ENCODE data around the gene SLBP.
"Not testable (repeated sequence)": the region's sequence is repeated elsewhere in the genome, so short reads cannot be mapped to it uniquely, and the experiment has no call there.

The SLBP gene

GRCh38 chr4:1678244-1678643 is 33.9 kb downstream of the SLBP start:
- no peak for DNase-seq (ENCODE audit: low read depth in 1 of 2, low spot score in 1 of 2)

GRCh38 chr4:1676605-1677525 is 35.3 kb downstream of the SLBP start:
- no peak for DNase-seq (ENCODE audit: low read depth in 1 of 2, low spot score in 1 of 2)

GRCh38 chr4:1675802-1676137 is 36.3 kb downstream of the SLBP start:
- DNase-seq (ENCODE audit: low read depth in 1 of 2, low spot score in 1 of 2) = no peak

- DNase-seq (ENCODE audit: low read depth in 1 of 2, low spot score in 1 of 2) = no peak
Observed at GRCh38 chr4:1675136-1675801, 36.9 kb downstream of the SLBP start.

GRCh38 chr4:1674682-1675081 is 37.4 kb downstream of the SLBP start:
- no peak for DNase-seq (ENCODE audit: low read depth in 1 of 2, low spot score in 1 of 2)

DNA sequence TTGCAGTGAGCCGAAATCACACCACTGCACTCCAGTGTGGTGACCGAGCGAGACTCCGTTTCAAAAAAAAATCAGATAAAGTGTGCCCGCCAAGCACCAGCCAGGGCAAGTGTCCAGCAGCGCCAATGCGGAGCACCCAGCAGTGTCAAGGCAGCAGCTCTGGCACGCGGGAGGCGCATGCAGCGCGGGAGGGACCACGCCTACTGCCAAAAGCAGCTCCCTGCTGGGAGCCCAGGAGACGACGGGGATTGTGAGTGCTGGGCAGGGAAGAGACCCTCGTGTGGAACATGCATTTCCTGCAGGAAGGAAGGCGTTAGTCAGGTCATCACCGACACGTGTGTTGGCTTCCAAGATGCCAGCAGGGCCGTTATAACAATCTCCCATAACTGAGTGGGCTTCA is 38.4 kb downstream of the SLBP start:
- DNase-seq (ENCODE audit: low read depth in 1 of 2, low spot score in 1 of 2) = no peak

DNA sequence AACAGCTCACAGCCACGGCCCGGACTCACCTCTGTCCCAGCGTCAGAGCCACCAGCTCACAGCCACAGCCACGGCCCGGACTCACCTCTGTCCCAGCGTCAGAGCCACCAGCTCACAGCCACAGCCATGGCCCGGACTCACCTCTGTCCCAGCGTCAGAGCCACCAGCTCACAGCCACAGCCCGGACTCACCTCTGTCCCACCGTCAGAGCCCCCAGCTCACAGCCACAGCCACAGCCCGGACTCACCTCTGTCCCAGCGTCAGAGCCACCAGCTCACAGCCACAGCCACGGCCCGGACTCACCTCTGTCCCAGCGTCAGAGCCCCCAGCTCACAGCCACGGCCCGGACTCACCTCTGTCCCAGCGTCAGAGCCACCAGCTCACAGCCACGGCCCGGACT is 41.1 kb downstream of the SLBP start:
- DNase-seq (ENCODE audit: low read depth in 1 of 2, low spot score in 1 of 2) = not testable (repeated sequence)

GRCh38 chr4:1670279-1670678 is 41.8 kb downstream of the SLBP start:
- no peak for DNase-seq (ENCODE audit: low read depth in 1 of 2, low spot score in 1 of 2)

GRCh38 chr4:1669850-1670249 is 42.3 kb downstream of the SLBP start:
- DNase-seq (ENCODE audit: low read depth in 1 of 2, low spot score in 1 of 2) = no peak

- DNase-seq (ENCODE audit: low read depth in 1 of 2, low spot score in 1 of 2) = no peak
Observed at GRCh38 chr4:1669270-1669669, 42.8 kb downstream of the SLBP start.

DNA sequence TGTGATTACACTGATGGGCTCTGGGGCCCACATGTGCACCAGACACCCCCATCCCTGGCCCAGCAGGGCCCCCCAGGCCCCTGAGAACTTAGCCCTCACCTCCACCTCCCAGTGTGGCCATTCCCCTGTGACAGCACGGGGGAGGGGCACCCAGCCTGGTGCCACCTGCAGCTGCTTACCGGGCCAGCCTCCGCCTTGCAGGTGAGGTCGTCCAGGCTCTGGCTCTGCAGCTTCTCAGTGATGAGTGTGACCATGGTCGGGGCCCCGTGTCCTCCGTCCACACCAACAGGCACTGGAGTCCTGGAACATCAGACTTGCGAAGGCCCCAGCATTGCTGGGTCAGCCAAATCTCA is 43.7 kb downstream of the SLBP start:
- DNase-seq (ENCODE audit: low read depth in 1 of 2, low spot score in 1 of 2) = no peak

DNA sequence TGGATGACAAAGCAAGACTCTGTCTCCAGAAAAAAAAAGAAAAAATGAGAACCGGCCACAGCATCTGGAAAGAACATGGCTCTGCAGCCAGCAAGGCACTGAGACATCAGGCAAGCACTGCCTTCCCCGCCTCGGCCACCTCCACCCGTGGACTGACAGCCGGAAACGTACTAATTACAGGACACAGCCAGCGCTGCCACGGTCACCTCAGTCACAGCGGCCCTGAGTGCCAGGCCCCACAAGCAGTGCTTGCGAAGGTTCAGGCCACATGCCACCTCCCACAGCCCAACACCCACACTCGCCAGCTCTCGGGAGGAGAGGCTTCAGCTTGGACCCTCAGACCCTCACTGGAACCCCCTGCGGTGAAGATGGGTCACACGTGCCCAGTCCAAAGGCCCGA is 44.8 kb downstream of the SLBP start:
- DNase-seq (ENCODE audit: low read depth in 1 of 2, low spot score in 1 of 2) = no peak

GRCh38 chr4:1666391-1666790 is 45.7 kb downstream of the SLBP start:
- DNase-seq (ENCODE audit: low read depth in 1 of 2, low spot score in 1 of 2) = no peak

DNA sequence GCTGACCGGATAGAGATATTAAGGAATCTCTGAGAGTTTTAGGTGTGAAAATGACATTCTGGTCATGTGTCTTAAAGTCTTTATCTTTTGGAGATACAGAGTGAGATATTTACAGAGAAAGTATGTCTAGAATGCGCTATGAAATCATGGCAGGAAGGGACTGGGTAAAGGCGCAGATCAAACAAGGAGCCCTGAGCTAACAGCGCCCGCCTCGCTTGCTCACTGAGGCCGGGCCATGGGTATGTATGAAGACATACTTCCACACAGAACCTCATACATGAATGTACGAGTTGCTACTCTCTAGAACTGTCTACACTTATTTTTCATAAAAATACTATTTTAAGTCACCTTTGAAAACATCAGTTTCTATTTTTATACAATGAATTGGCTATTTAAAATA is 48.0 kb downstream of the SLBP start:
- no peak for DNase-seq (ENCODE audit: low read depth in 1 of 2, low spot score in 1 of 2)

GRCh38 chr4:1663549-1663948 is 48.6 kb downstream of the SLBP start:
- no peak for DNase-seq (ENCODE audit: low read depth in 1 of 2, low spot score in 1 of 2)

GRCh38 chr4:1661695-1662094 is 50.4 kb downstream of the SLBP start:
- no peak for DNase-seq (ENCODE audit: low read depth in 1 of 2, low spot score in 1 of 2)

DNA sequence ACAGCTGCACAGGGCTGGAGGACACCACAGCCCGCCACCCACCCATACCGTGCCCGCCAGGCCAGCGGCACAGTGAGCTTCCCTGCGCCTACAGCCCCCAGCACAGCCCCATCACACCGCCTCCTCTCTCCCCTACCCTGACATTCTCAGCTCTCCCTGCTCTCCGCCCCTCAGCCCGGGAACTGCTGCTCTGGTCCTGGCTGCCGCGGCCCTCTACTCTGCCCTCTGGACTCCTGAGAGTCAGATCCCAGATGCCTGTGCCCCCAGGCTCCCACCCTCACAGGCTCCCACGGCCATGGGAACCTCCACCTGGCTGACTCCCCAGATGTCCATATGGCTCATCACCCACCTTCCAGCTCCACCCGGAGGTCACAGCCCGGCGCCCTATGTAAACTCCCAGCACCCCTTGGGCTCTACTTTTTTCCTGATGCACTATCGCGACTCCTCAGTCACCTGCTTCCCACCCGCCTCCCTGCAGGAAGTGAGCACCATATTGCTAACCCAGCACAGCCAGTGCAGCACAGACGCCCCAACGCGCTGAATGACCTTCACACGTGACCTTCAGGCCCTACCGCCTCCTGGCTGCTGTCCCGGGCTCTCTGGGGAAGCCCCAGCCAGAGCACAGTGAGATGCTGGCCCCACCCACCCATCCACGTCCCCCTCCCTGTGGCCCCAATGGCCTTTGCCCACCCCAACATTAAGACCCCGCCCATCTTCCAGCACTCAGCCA is 51.0 kb downstream of the SLBP start:
- DNase-seq (ENCODE audit: low read depth in 1 of 2, low spot score in 1 of 2) = no peak

DNA sequence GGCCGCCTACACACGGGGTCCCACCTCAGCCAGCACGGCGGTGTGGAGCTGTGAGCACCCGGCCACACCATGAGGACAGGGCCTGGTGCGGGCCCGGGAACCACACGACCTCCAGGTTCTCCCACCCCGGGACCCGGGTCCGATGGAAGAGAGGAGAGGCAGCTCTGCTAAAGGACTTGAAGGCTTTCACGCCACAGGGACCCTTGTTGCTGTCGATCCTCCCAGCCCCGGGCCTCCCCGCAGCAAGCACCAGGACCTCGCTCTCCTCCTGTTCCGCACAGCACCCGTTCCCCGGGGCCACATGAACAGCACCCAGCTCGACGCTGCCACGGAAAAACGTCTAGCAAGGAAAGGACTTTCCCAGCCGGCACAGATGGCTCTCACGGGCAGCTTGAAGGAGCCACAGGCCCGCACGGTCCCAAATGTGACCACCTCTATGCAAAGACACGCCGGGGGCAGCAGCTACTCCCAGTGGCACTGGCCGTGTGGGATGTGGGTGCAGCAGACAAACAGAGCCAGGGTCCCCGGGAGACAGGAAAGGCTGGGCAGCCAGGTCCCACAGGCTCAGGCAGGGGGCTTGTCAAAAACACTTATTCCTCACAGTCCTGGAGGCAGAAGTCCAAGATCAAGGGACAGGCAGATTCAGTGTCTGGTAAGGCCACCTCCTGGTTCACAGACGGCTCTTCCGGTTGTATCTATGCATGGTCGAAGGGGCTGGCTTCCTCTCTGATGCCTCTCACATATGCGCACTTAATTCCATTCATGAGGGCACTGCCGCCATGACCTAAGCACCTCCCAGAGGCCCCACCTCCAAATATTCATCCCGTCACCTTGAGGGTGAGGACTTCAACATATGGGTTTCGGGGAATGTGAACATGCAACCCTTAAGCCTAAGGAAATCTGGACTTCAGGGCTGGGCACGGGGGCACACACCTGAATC is 52.7 kb downstream of the SLBP start:
- DNase-seq (ENCODE audit: low read depth in 1 of 2, low spot score in 1 of 2) = no peak

GRCh38 chr4:1658581-1658980 is 53.5 kb downstream of the SLBP start:
- DNase-seq (ENCODE audit: low read depth in 1 of 2, low spot score in 1 of 2) = no peak

DNA sequence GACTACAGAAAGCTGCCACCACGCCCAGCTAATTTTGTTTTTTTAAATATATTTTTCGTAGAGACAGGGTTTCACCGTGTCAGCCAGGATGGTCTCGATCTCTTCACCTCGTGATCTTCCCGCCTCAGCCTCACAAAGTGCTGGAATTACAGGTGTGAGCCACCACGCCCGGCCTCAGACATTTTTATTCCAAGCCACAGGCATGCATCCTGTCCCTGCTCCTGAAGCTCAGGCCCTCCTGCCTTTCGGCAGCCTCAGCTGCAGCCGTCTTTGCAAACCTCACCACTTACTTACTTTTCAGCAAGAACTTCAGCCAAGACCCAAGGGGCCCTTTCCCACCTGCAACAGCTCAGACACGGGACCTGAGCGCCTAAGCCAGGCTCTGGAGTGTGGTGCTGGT is 54.0 kb downstream of the SLBP start:
- no peak for DNase-seq (ENCODE audit: low read depth in 1 of 2, low spot score in 1 of 2)

DNA sequence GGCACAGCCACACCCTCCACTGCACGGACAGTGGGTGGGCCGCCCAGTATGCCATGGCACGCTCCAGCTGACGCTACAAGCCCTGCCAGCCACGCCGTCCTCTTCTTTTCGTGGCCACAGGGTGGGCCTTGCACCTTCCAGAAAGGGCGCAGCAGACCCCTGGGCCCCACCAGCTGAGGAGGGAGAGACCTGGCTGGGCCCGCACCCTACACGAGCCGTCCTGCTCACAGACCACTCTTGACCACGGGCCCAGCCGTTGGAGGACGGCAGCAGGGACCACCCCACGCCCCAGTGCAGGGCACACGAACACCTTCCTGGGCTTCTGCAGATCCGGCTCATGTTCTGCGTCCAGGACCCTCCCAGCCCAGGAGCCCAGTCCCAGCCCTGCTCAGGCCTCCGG is 55.1 kb downstream of the SLBP start:
- DNase-seq (ENCODE audit: low read depth in 1 of 2, low spot score in 1 of 2) = no peak

All from activated CD4-positive, alpha-beta T cell treated with anti-CD3 and anti-CD28 coated beads, Interleukin-2, amount 50 U/mL, for 24 hours (primary cell).